Neural cell (in vitro differentiated cells): Measurements from ENCODE around the gene SEC23A. TPM values are rescaled to one million over a fixed set of nuclear protein-coding genes. Genes with fewer than 3 reads are reported as not detected.
"Not testable (repeated sequence)": the region's sequence is repeated elsewhere in the genome, so short reads cannot be mapped to it uniquely, and the experiment has no call there.

Source experiments
- H2AFZ ChIP-seq: fragments of 200-600, 300-800 bp; sonication (generic), shearing (Covaris generic); 2 replicates; pipeline ENCODE4 v1.6.0; 2014; ENCODE audit warnings: low read depth, mild to moderate bottlenecking, antibody characterized with exemption, low read length, moderate library complexity
- H3F3A ChIP-seq: fragments of 200-600 bp; shearing (Covaris generic); 2 replicates; pipeline ENCODE4 v1.6.1; 2016; ENCODE audit warnings: mild to moderate bottlenecking, moderate library complexity, mixed read lengths, antibody characterized with exemption, low read length; ENCODE audit not compliant: insufficient read depth, poor library complexity, severe bottlenecking
- H3K27ac ChIP-seq: fragments of 200-600, 300-800 bp; sonication (generic), shearing (Covaris generic); 2 replicates; pipeline ENCODE4 v1.5.1; 2014; ENCODE audit warnings: mild to moderate bottlenecking, low read length, moderate library complexity
- H3K27me3 ChIP-seq: fragments of 300-800, 200-600 bp; sonication (generic), shearing (Covaris generic); 2 replicates; pipeline ENCODE4 v1.6.0; 2014; ENCODE audit warnings: mild to moderate bottlenecking, low read depth, low read length, moderate library complexity; ENCODE audit not compliant: insufficient read depth
- H3K36me3 ChIP-seq: fragments of 300-800, 200-600 bp; sonication (generic), shearing (Covaris generic); 2 replicates; pipeline ENCODE4 v1.5.1; 2014; ENCODE audit warnings: mild to moderate bottlenecking, antibody characterized with exemption, low read length, moderate library complexity; ENCODE audit not compliant: insufficient read depth
- H3K4me2 ChIP-seq: fragments of 300-800, 200-600 bp; sonication (generic), shearing (Covaris generic); 2 replicates; pipeline ENCODE4 v1.6.0; 2014; ENCODE audit warnings: mild to moderate bottlenecking, low read length
- H3K4me3 ChIP-seq: fragments of 300-800, 200-600 bp; sonication (generic), shearing (Covaris generic); 2 replicates; pipeline ENCODE4 v1.5.1; 2014; ENCODE audit warnings: mild to moderate bottlenecking, low read length, moderate library complexity
- H3K79me2 ChIP-seq: fragments of 200-600 bp; shearing (Covaris generic); replicated peaks from 2 replicates; pipeline ENCODE4 v1.6.0; 2014; ENCODE audit warnings: mild to moderate bottlenecking, low read length, moderate library complexity; ENCODE audit not compliant: insufficient read depth
- H3K9ac ChIP-seq: fragments of 300-800, 200-600 bp; sonication (generic), shearing (Covaris generic); 2 replicates; pipeline ENCODE4 v1.6.1; 2016; ENCODE audit warnings: mild to moderate bottlenecking, low read length, mixed read lengths
- H3K9me2 ChIP-seq: fragments of 200-600 bp; shearing (Covaris generic); 2 replicates; pipeline ENCODE4 v1.6.1; 2016; ENCODE audit warnings: mild to moderate bottlenecking, low read length, mixed read lengths; ENCODE audit not compliant: insufficient read depth
- H3K9me3 ChIP-seq: fragments of 200-600, 300-800 bp; sonication (generic), shearing (Covaris generic); 2 replicates; pipeline ENCODE4 v1.6.1; 2016; ENCODE audit warnings: mild to moderate bottlenecking, mixed run types, low read length, moderate library complexity, mixed read lengths
- H4K20me1 ChIP-seq: fragments of 200-600 bp; shearing (Covaris generic); 2 replicates; pipeline ENCODE4 v1.6.1; 2016; ENCODE audit warnings: mild to moderate bottlenecking, mixed run types; ENCODE audit not compliant: insufficient read depth
- EP300 ChIP-seq: fragments of 450-650 bp; conservative IDR thresholded peaks from 2 replicates; pipeline ENCODE4 v1.6.1; 2014; ENCODE audit warnings: antibody characterized with exemption, mild to moderate bottlenecking, moderate library complexity; ENCODE audit not compliant: poor library complexity, severe bottlenecking
- EZH2 ChIP-seq: fragments of 200-600, 300-800 bp; shearing (Covaris generic), sonication (generic); IDR thresholded peaks from 2 replicates; pipeline ENCODE4 v1.6.1; 2014; ENCODE audit warnings: antibody characterized with exemption, low read length, borderline replicate concordance, mild to moderate bottlenecking; ENCODE audit not compliant: insufficient read depth, poor library complexity, severe bottlenecking
- MXI1 ChIP-seq: fragments of 450-650 bp; conservative IDR thresholded peaks from 2 replicates; pipeline ENCODE4 v1.6.1; 2014; ENCODE audit warnings: antibody characterized with exemption, mild to moderate bottlenecking; ENCODE audit not compliant: poor library complexity, severe bottlenecking
- POLR2AphosphoS5 ChIP-seq: IDR thresholded peaks from 2 replicates; pipeline ENCODE4 v1.6.1; 2012
- RAD21 ChIP-seq: fragments of 450-650 bp; conservative IDR thresholded peaks from 2 replicates; pipeline ENCODE4 v1.6.1; 2014; ENCODE audit warnings: antibody characterized with exemption, mild to moderate bottlenecking, moderate library complexity
- SMC3 ChIP-seq: fragments of 450-650 bp; conservative IDR thresholded peaks from 2 replicates; pipeline ENCODE4 v1.6.1; 2014; ENCODE audit warnings: antibody characterized with exemption, mild to moderate bottlenecking, moderate library complexity; ENCODE audit not compliant: poor library complexity
- TAF1 ChIP-seq: IDR thresholded peaks from 2 replicates; pipeline ENCODE4 v1.6.1; 2012; ENCODE audit warnings: low read depth
- polyA plus RNA-seq: library from polyadenylated mRNA; depleted of rRNA; stranded (reverse); fragments of >200 nt; gene quantifications from 2 replicates; pipeline ENCODE4 v1.2.3, GENCODE V29; 2014
- TF ChIP-seq, protein P1 (sequence below): fragments of 450-650 bp; IDR thresholded peaks from 2 replicates; pipeline ENCODE4 v1.5.1; 2014; ENCODE audit warnings: antibody characterized with exemption, mild to moderate bottlenecking, moderate library complexity; ENCODE audit not compliant: poor library complexity, severe bottlenecking
- TF ChIP-seq, protein P2 (sequence below): IDR thresholded peaks from 2 replicates; pipeline ENCODE4 v1.6.1; 2012; ENCODE audit warnings: borderline replicate concordance

The SEC23A gene
- polyA plus RNA-seq, 1 donor from 2014 or later: 107 TPM

DNA sequence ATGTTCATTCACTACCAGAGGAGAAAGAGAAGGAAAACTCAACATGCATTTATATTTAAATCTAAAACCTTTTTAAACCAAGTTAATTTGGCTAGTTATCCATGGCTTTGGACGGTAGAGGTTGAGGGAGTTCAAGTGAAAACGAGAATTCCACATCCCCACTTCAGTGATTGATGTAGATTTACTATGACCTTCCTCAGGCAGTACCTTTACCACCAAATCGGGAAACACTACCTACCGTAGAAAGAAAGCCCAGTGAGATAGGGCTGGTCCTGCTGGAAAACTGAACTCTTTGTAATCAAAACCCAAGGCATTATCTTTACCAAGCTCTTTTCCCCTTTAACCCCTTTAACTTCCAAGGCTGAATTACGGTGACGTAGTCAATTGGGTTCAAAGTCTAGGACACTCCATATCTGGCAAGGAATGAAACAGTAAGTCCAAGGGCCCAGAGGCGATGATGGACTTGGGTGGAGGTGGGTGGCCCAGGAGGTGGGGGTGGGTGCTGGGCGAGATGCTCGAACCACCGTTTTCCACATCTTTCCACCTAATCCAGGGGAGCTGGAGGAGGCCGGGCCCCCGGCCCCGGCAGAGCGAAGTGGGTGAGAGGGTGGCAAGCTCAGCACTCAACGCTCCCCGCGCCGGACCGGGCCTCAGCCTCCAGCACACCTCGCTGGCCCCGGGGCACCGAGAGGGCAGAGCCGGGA, 618 bp downstream of the SEC23A start:
- Histone ChIP-seq H3K9me3 (no peaks in the 10 kb centered on the region), H3K27me3 (no peaks in the 10 kb centered on the region), H3F3A (no peaks in the 10 kb centered on the region), H3K36me3 (peaks cover 4% of the 10 kb centered on the region), H3K9me2 (no peaks in the 10 kb centered on the region), H3K79me2 (peaks cover 40% of the 10 kb centered on the region), H3K9ac (peak overlapping the region; percentile 89), H3K4me2 (peak overlapping the region; percentile 76), H3K27ac (peak overlapping the region; percentile 72), H2AFZ (peak overlapping the region; percentile 97), H3K4me3 (peak overlapping the region; percentile 93), H4K20me1 (no peaks in the 10 kb centered on the region)
- TF ChIP-seq POLR2AphosphoS5: no peak
- no peak for TF ChIP-seq RAD21

DNA sequence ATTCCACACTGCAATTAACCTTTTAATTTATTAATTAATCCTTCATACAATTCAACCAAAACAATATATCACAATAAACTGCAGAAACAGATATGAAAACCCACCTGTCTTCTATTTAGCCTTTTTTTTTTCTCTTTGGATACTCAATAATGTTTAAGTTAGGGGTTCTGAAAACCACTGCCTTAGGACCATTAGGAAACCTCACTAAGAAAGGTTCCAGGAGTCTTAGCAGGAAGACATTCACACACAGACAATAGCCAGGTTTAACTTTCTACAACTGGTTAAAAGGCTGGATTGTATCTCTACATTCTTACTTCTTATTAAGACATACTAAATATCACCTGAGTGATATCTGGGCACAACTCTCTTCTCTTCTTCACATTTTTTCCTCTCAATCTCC, 3.3 kb downstream of the SEC23A start:
- H3K4me3 ChIP-seq: peak overlapping the region; percentile 34
- peaks cover 4% of the 10 kb centered on the region for H3K36me3 ChIP-seq
- peak overlapping the region; percentile 55 for H3K4me2 ChIP-seq
- H3K27me3 ChIP-seq: no peaks in the 10 kb centered on the region
- H3K9ac ChIP-seq: no peak overlapping the region
- no peaks in the 10 kb centered on the region for H3K9me3 ChIP-seq
- H3K79me2 ChIP-seq: peaks cover 45% of the 10 kb centered on the region
- TF ChIP-seq SMC3: no peak
- TF ChIP-seq TAF1: no peak
- TF ChIP-seq MXI1: no peak
- TF ChIP-seq EP300: no peak
- TF ChIP-seq POLR2AphosphoS5: no peak
- no peak for TF ChIP-seq RAD21
- no peak for TF ChIP-seq EZH2
- no peaks in the 10 kb centered on the region for H3K9me2 ChIP-seq
- H4K20me1 ChIP-seq: no peaks in the 10 kb centered on the region
- H3F3A ChIP-seq: no peaks in the 10 kb centered on the region
- no peak overlapping the region for H3K27ac ChIP-seq
- no peak overlapping the region for H2AFZ ChIP-seq

DNA sequence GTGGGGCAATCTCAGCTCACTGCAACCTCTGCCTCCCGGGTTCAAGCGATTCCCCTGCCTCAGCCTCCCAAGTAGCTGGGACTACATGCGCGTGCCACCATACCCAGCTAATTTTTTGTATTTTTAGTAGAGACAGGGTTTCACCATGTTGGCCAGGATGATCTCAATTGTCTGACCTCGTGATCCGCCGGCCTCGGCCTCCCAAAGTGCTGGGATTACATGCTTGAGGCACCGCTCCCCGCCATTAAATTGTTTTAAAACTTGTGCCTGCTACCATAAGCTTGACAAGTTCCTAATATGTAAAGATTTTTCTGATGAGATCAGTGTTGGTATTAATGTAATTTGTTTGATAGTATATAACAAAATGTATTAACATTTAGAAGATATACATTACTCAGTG, 3.8 kb downstream of the SEC23A start:
- not testable (repeated sequence) for H3K4me3 ChIP-seq, H3K9me2 ChIP-seq, H3K9ac ChIP-seq, H2AFZ ChIP-seq, H3K36me3 ChIP-seq, H3K27ac ChIP-seq, H4K20me1 ChIP-seq, H3K9me3 ChIP-seq, H3K4me2 ChIP-seq, H3F3A ChIP-seq, H3K27me3 ChIP-seq
- H3K79me2 ChIP-seq: peaks cover 45% of the 10 kb centered on the region

DNA sequence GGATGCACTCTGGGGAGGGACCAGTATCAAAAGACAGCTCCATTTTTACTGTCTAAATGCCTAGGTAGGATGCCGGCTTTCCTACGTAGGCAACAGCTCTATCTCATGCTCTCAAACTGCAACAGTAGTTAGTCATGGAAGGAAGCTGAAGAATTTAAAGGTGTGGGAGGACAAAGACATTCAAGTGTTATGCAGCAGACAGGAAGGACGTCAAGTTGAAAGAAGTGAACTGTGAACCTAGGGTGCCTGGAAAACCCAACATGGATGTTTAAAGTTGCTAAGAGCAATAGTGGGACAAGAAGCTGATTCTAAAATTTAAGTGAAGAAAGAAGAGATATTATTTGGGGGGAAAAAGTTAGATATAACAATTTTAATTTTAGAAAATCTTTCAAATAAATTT, 5.9 kb downstream of the SEC23A start:
- Histone ChIP-seq H3K9me2 (no peaks in the 10 kb centered on the region), H3K36me3 (peaks cover 4% of the 10 kb centered on the region), H3K4me3 (no peak overlapping the region), H3K79me2 (peaks cover 30% of the 10 kb centered on the region), H2AFZ (no peak overlapping the region), H4K20me1 (no peaks in the 10 kb centered on the region), H3K27me3 (no peaks in the 10 kb centered on the region), H3K4me2 (no peak overlapping the region), H3K9me3 (no peaks in the 10 kb centered on the region), H3F3A (no peaks in the 10 kb centered on the region), H3K27ac (no peak overlapping the region), H3K9ac (no peak overlapping the region)
- no peak for TF ChIP-seq MXI1
- TF ChIP-seq, protein P1, sequence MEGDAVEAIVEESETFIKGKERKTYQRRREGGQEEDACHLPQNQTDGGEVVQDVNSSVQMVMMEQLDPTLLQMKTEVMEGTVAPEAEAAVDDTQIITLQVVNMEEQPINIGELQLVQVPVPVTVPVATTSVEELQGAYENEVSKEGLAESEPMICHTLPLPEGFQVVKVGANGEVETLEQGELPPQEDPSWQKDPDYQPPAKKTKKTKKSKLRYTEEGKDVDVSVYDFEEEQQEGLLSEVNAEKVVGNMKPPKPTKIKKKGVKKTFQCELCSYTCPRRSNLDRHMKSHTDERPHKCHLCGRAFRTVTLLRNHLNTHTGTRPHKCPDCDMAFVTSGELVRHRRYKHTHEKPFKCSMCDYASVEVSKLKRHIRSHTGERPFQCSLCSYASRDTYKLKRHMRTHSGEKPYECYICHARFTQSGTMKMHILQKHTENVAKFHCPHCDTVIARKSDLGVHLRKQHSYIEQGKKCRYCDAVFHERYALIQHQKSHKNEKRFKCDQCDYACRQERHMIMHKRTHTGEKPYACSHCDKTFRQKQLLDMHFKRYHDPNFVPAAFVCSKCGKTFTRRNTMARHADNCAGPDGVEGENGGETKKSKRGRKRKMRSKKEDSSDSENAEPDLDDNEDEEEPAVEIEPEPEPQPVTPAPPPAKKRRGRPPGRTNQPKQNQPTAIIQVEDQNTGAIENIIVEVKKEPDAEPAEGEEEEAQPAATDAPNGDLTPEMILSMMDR: no peak
- no peak for TF ChIP-seq EZH2
- no peak for TF ChIP-seq RAD21
- no peak for TF ChIP-seq TAF1
- TF ChIP-seq, protein P2, sequence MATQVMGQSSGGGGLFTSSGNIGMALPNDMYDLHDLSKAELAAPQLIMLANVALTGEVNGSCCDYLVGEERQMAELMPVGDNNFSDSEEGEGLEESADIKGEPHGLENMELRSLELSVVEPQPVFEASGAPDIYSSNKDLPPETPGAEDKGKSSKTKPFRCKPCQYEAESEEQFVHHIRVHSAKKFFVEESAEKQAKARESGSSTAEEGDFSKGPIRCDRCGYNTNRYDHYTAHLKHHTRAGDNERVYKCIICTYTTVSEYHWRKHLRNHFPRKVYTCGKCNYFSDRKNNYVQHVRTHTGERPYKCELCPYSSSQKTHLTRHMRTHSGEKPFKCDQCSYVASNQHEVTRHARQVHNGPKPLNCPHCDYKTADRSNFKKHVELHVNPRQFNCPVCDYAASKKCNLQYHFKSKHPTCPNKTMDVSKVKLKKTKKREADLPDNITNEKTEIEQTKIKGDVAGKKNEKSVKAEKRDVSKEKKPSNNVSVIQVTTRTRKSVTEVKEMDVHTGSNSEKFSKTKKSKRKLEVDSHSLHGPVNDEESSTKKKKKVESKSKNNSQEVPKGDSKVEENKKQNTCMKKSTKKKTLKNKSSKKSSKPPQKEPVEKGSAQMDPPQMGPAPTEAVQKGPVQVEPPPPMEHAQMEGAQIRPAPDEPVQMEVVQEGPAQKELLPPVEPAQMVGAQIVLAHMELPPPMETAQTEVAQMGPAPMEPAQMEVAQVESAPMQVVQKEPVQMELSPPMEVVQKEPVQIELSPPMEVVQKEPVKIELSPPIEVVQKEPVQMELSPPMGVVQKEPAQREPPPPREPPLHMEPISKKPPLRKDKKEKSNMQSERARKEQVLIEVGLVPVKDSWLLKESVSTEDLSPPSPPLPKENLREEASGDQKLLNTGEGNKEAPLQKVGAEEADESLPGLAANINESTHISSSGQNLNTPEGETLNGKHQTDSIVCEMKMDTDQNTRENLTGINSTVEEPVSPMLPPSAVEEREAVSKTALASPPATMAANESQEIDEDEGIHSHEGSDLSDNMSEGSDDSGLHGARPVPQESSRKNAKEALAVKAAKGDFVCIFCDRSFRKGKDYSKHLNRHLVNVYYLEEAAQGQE: no peak
